ENCODE data around the gene FAM163A. TPM values are rescaled to one million over a fixed set of nuclear protein-coding genes. Genes with fewer than 3 reads are reported as not detected.

The FAM163A gene
- total and polyA plus RNA-seq, 7 donors, result 0.04 to 0.52 (median 0.08) TPM; not detected in 2

- intact Hi-C loops (cut with DNase I), result no loop called here
- WGBS, 3 donors, result 72 to 81% (median 75%) methylated on average over 13 of the region's 13 CpGs
- Histone ChIP-seq H3K9me3 (no peaks in the 10 kb centered on the region), H3K27ac (no peak overlapping the region), H3K4me1 (no peaks in the 10 kb centered on the region), H3K27me3 (ENCODE audit: insufficient read depth in 3 of 3, low read length in 2 of 3) (peaks cover 0 to 1% (median 0%) of the 10 kb centered on the region in 3 donors), H3K36me3 (ENCODE audit: insufficient read depth in 1 of 2, low read depth in 1 of 2) (no peaks in the 10 kb centered on the region), H3K4me3 (no peak overlapping the region)
- no peak for ATAC-seq
- no peak for TF ChIP-seq CTCF (IDR thresholded peaks at IDR 0.05)
- DNase-seq, result no peak
Observed at GRCh38 chr1:179786815-179787685, 44.0 kb downstream of the FAM163A start.

GRCh38 chr1:179788259-179788658 is 45.2 kb downstream of the FAM163A start:
- no peak for DNase-seq
- Histone ChIP-seq H3K4me1 (no peaks in the 10 kb centered on the region), H3K9me3 (no peaks in the 10 kb centered on the region), H3K27me3 (ENCODE audit: insufficient read depth in 3 of 3, low read length in 2 of 3) (peaks cover 0 to 1% (median 0%) of the 10 kb centered on the region in 3 donors), H3K36me3 (ENCODE audit: insufficient read depth in 1 of 2, low read depth in 1 of 2) (no peaks in the 10 kb centered on the region), H3K4me3 (no peak overlapping the region), H3K27ac (no peak overlapping the region)
- no peak for ATAC-seq
- no peak for TF ChIP-seq CTCF (IDR thresholded peaks at IDR 0.05)
- 61 to 65% (median 63%) methylated on average over 6 of the region's 6 CpGs for WGBS, 3 donors
- intact Hi-C loops (cut with DNase I), result no loop called here

- H3K4me1 ChIP-seq, result no peaks in the 10 kb centered on the region
- DNase-seq (no peak), ATAC-seq (no peak)
- 73 to 79% (median 76%) methylated on average over 4 of the region's 4 CpGs for WGBS, 3 donors
- H3K27ac ChIP-seq, result no peak overlapping the region
- intact Hi-C loops (cut with DNase I), result no loop called here
- TF ChIP-seq CTCF (IDR thresholded peaks at IDR 0.05), result no peak
- no peaks in the 10 kb centered on the region for H3K36me3 ChIP-seq (ENCODE audit: insufficient read depth in 1 of 2, low read depth in 1 of 2)
- H3K4me3 ChIP-seq, result no peak overlapping the region
- no peaks in the 10 kb centered on the region for H3K9me3 ChIP-seq
- H3K27me3 ChIP-seq (ENCODE audit: insufficient read depth in 3 of 3, low read length in 2 of 3), result peaks cover 0 to 1% (median 0%) of the 10 kb centered on the region in 3 donors
Observed at GRCh38 chr1:179793281-179793680, 50.2 kb downstream of the FAM163A start.

GRCh38 chr1:179794146-179794545 is 51.1 kb downstream of the FAM163A start:
- no peak overlapping the region for H3K4me3 ChIP-seq
- ATAC-seq (no peak), DNase-seq (no peak)
- intact Hi-C loops (cut with DNase I), result no loop called here
- H3K9me3 ChIP-seq, result no peaks in the 10 kb centered on the region
- no peak overlapping the region for H3K27ac ChIP-seq
- no peak for TF ChIP-seq CTCF (IDR thresholded peaks at IDR 0.05)
- WGBS, 3 donors, result 91 to 97% (median 93%) methylated on average over 1 of the region's 1 CpG
- peaks cover 0 to 1% (median 0%) of the 10 kb centered on the region in 3 donors for H3K27me3 ChIP-seq (ENCODE audit: insufficient read depth in 3 of 3, low read length in 2 of 3)
- H3K4me1 ChIP-seq, result no peaks in the 10 kb centered on the region
- no peaks in the 10 kb centered on the region for H3K36me3 ChIP-seq (ENCODE audit: insufficient read depth in 1 of 2, low read depth in 1 of 2)
